GM23338 (cell line): ENCODE measurements around the gene GDF10. TPM values are rescaled to one million over a fixed set of nuclear protein-coding genes. Genes with fewer than 3 reads are reported as not detected.

Experiments
- ATAC-seq: fragments of 200-7000 bp; cut with Tn5 transposase; 3 replicates; pipeline ENCODE4 v1.9.1; 2020
- DNase-seq: peaks from one replicate; pipeline ENCODE4 v3.0.0-alpha.2; 2015; ENCODE audit warnings: low spot score
- H2AFZ ChIP-seq: fragments of 200-600 bp; sonication (generic); 2 replicates; pipeline ENCODE4 v1.8.0; 2016; ENCODE audit warnings: antibody characterized with exemption, mild to moderate bottlenecking, moderate library complexity
- H3F3A ChIP-seq: fragments of 200-600 bp; sonication (generic); replicated peaks from 2 replicates; pipeline ENCODE4 v1.8.0; 2017; ENCODE audit warnings: antibody characterized with exemption, mixed run types, low read depth
- H3K27ac ChIP-seq: fragments of 200-600 bp; sonication (generic); 2 replicates; pipeline ENCODE4 v1.6.1; 2016; ENCODE audit warnings: low read depth
- H3K27me3 ChIP-seq: fragments of 200-600 bp; sonication (generic); 2 replicates; pipeline ENCODE4 v1.8.0; 2016; ENCODE audit warnings: mild to moderate bottlenecking, mixed run types, moderate library complexity; ENCODE audit not compliant: insufficient read depth
- H3K36me3 ChIP-seq: fragments of 200-600 bp; sonication (generic); 2 replicates; pipeline ENCODE4 v1.8.0; 2016; ENCODE audit warnings: mild to moderate bottlenecking; ENCODE audit not compliant: insufficient read depth
- H3K4me1 ChIP-seq: fragments of 200-600 bp; sonication (generic); 2 replicates; pipeline ENCODE4 v1.8.0; 2016; ENCODE audit warnings: mild to moderate bottlenecking, moderate library complexity; ENCODE audit not compliant: insufficient read depth
- H3K4me2 ChIP-seq: fragments of 200-600 bp; sonication (generic); 2 replicates; pipeline ENCODE4 v1.7.1; 2017; ENCODE audit warnings: mixed run types
- H3K4me3 ChIP-seq: fragments of 200-600 bp; sonication (generic); 2 replicates; pipeline ENCODE4 v1.6.1; 2016; ENCODE audit warnings: mixed run types
- H3K79me2 ChIP-seq: fragments of 200-600 bp; sonication (generic); replicated peaks from 2 replicates; pipeline ENCODE4 v1.8.0; 2017; ENCODE audit warnings: mild to moderate bottlenecking; ENCODE audit not compliant: insufficient read depth
- H3K9me2 ChIP-seq: fragments of 200-600 bp; sonication (generic); 2 replicates; pipeline ENCODE4 v1.8.0; 2017; ENCODE audit not compliant: insufficient read depth
- H4K20me1 ChIP-seq: fragments of 200-600 bp; sonication (generic); replicated peaks from 2 replicates; pipeline ENCODE4 v1.8.0; 2017; ENCODE audit warnings: mild to moderate bottlenecking; ENCODE audit not compliant: insufficient read depth
- H3K27ac Mint-ChIP-seq: 2 replicates; pipeline ENCODE4 v1.8.0; 2020; ENCODE audit warnings: inconsistent platforms, mild to moderate bottlenecking, moderate library complexity, mixed read lengths
- H3K27me3 Mint-ChIP-seq: 3 replicates; pipeline ENCODE4 v1.8.0; 2022; ENCODE audit warnings: low read depth, mild to moderate bottlenecking, moderate library complexity, mixed read lengths, inconsistent platforms; ENCODE audit not compliant: insufficient read depth, poor library complexity
- H3K36me3 Mint-ChIP-seq: 3 replicates; pipeline ENCODE4 v1.8.0; 2021; ENCODE audit warnings: low read depth, mild to moderate bottlenecking, inconsistent platforms, moderate library complexity, mixed read lengths
- H3K4me1 Mint-ChIP-seq: 3 replicates; pipeline ENCODE4 v1.8.0; 2020; ENCODE audit warnings: mild to moderate bottlenecking, inconsistent platforms, mixed read lengths
- H3K4me3 Mint-ChIP-seq: 3 replicates; pipeline ENCODE4 v1.8.0; 2021; ENCODE audit warnings: moderate library complexity, mild to moderate bottlenecking, inconsistent platforms, mixed read lengths
- H3K9me3 Mint-ChIP-seq: 3 replicates; pipeline ENCODE4 v1.8.0; 2020; ENCODE audit warnings: moderate library complexity, mild to moderate bottlenecking, inconsistent platforms, mixed read lengths
- CREB1 ChIP-seq: fragments of 250-450 bp; sonication (Bioruptor Pico); IDR thresholded peaks from 2 replicates; pipeline ENCODE4 v1.5.0; 2020; ENCODE audit warnings: low read depth, mild to moderate bottlenecking, moderate library complexity
- CTCF ChIP-seq, 2 experiments: fragments of 200-600 bp in 1 of 2; sonication (generic) in 1 of 2; conservative IDR thresholded peaks; 2 replicates each; pipeline versions ENCODE4 v1.5.1 to v1.6.1; 2016 to 2017; ENCODE audit warnings: antibody characterized with exemption in 2 of 2, low read depth in 2 of 2, mild to moderate bottlenecking in 2 of 2, moderate library complexity in 1 of 2
- ETS1 ChIP-seq: IDR thresholded peaks from 2 replicates; pipeline ENCODE4 v1.6.1; 2016; ENCODE audit warnings: antibody characterized with exemption
- EZH2 ChIP-seq: fragments of 200-600 bp; sonication (generic); IDR thresholded peaks from one replicate; pipeline ENCODE4 v1.8.0; 2017; ENCODE audit warnings: antibody characterized with exemption, mild to moderate bottlenecking, low read depth; ENCODE audit not compliant: unreplicated experiment
- EZH2phosphoT487 ChIP-seq: fragments of 200-600 bp; sonication (generic); IDR thresholded peaks from one replicate; pipeline ENCODE4 v1.8.1; 2018; ENCODE audit warnings: antibody characterized with exemption; ENCODE audit not compliant: unreplicated experiment
- NANOG ChIP-seq: IDR thresholded peaks from 2 replicates; pipeline ENCODE4 v1.6.1; 2016; ENCODE audit warnings: antibody characterized with exemption, borderline replicate concordance
- POLR2AphosphoS5 ChIP-seq: IDR thresholded peaks from 2 replicates; pipeline ENCODE4 v1.6.1; 2016; ENCODE audit warnings: antibody characterized with exemption, low read depth
- REST ChIP-seq: IDR thresholded peaks from one replicate; pipeline ENCODE4 v1.6.1; 2018; ENCODE audit warnings: antibody characterized with exemption; ENCODE audit not compliant: unreplicated experiment
- STAT1 ChIP-seq: IDR thresholded peaks from one replicate; pipeline ENCODE4 v1.6.1; 2016; ENCODE audit warnings: antibody characterized with exemption; ENCODE audit not compliant: unreplicated experiment
- ZNF114 ChIP-seq: fragments of 250-450 bp; sonication (Bioruptor Pico); IDR thresholded peaks from 2 replicates; pipeline ENCODE4 v1.5.0; 2020; ENCODE audit warnings: mild to moderate bottlenecking, moderate library complexity
- polyA plus RNA-seq: library from polyadenylated mRNA; unstranded; fragments of >200 nt; fragmentation: Nextera tagmentation; extraction: Ambion mirVana; gene quantifications from 2 replicates; pipeline ENCODE4 v1.2.1, GENCODE V29; 2016
- total RNA-seq: library from RNA; depleted of rRNA; stranded (reverse); fragments of >200 nt; shearing (Covaris generic); gene quantifications from 2 replicates; pipeline ENCODE4 v1.2.3, GENCODE V29; 2014

The GDF10 gene
- total and polyA plus RNA-seq, 2 experiments from 2014 or later: 0.21 TPM; not detected in 1

- TF ChIP-seq CTCF (conservative IDR thresholded peaks at IDR 0.05; ENCODE audit: low read depth in 2 of 2) (no peak), CREB1 (CRISPR knock-in tag) (no peak), EZH2 (no peak), REST (no peak), EZH2phosphoT487 (no peak)
Observed at GRCh38 chr10:47348661-47349470, 48.9 kb downstream of the GDF10 start (continued).

- H3F3A ChIP-seq: no peaks in the 10 kb centered on the region
- Mint-ChIP-seq H3K4me3 (no peak overlapping the region), H3K36me3 (no peaks in the 10 kb centered on the region), H3K27me3 (peaks cover 6% of the 10 kb centered on the region), H3K4me1 (peaks cover 4% of the 10 kb centered on the region; the same call in 1 of the 3 replicates), H3K9me3 (no peaks in the 10 kb centered on the region), H3K27ac (no peak overlapping the region)
- no peaks in the 10 kb centered on the region for H3K27me3 ChIP-seq
- H3K4me2 ChIP-seq: no peak overlapping the region
- no peaks in the 10 kb centered on the region for H3K79me2 ChIP-seq
- H2AFZ ChIP-seq: 0 out of 2 replicates have a peak overlapping the region, but pooled peaks have one; percentile 7
- no peaks in the 10 kb centered on the region; the same call in 1 of the 2 replicates for H3K9me2 ChIP-seq
- no peaks in the 10 kb centered on the region for H4K20me1 ChIP-seq
- H3K27ac ChIP-seq: no peak overlapping the region
- ATAC-seq (no peak), DNase-seq (no peak)
- no peaks in the 10 kb centered on the region for H3K36me3 ChIP-seq
- H3K4me1 ChIP-seq: no peaks in the 10 kb centered on the region
- no peak overlapping the region for H3K4me3 ChIP-seq
- TF ChIP-seq ETS1 (no peak), STAT1 (no peak), POLR2AphosphoS5 (no peak), EZH2phosphoT487 (no peak), CREB1 (CRISPR knock-in tag) (no peak), NANOG (no peak), ZNF114 (CRISPR knock-in tag) (no peak), REST (no peak)
Observed at GRCh38 chr10:47349516-47349915, 49.5 kb downstream of the GDF10 start.
